Sigmoid colon (tissue), 4 donors: ENCODE measurements around the gene FOXN3.
A peak's percentile ranks its signal among the peaks of the same experiment; 100 is the strongest.

Experiments
- POLR2A ChIP-seq, 2 donors: fragments of 450-650 bp; IDR thresholded peaks; one replicate each; pipeline ENCODE4 v1.6.1; 2016; ENCODE audit warnings: antibody characterized with exemption in 2 of 2, mild to moderate bottlenecking in 2 of 2, moderate library complexity in 2 of 2
- POLR2AphosphoS5 ChIP-seq, 4 donors: sonication (generic); formaldehyde crosslinking; IDR thresholded peaks; one replicate each; pipeline ENCODE4 v1.6.1; 2017; ENCODE audit warnings: antibody characterized with exemption in 4 of 4

GRCh38 chr14:89178800-89179535, 238.1 kb downstream of the FOXN3 start:
- TF ChIP-seq POLR2AphosphoS5 (IDR thresholded peaks at IDR 0.05): peak in 1 of 4 donors; percentile 22
- no peak for TF ChIP-seq POLR2A (IDR thresholded peaks at IDR 0.05)
